Prostate gland (tissue), 2 donors: ENCODE measurements around the gene TRMT112.
A peak's percentile ranks its signal among the peaks of the same experiment; 100 is the strongest.

Experiments used
- CTCF ChIP-seq, 4 experiments: fragments of 200-600 bp in 2 of 4; fragments of 450-650 bp in 2 of 4; sonication (generic) in 2 of 4; IDR thresholded peaks; 1 replicate in 3 of 4; 2 replicates in 1 of 4; pipeline ENCODE4 v1.5.1; 2016 to 2019; ENCODE audit warnings: antibody characterized with exemption in 4 of 4, mild to moderate bottlenecking in 2 of 4, moderate library complexity in 2 of 4
- POLR2A ChIP-seq: fragments of 450-650 bp; IDR thresholded peaks from one replicate; pipeline ENCODE4 v1.6.1; 2016; ENCODE audit warnings: antibody characterized with exemption, mild to moderate bottlenecking

GRCh38 chr11:64304316-64305072 is 12.9 kb downstream of the TRMT112 start:
- TF ChIP-seq CTCF (IDR thresholded peaks at IDR 0.05), result peak; percentile 83 to 94 (median 89)
- TF ChIP-seq POLR2A, result no peak
